HG03135 (cell line): ENCODE results near the gene TECPR2.
"Not testable (repeated sequence)": the region's sequence is repeated elsewhere in the genome, so short reads cannot be mapped to it uniquely, and the experiment has no call there.

Source experiments
- ATAC-seq: cut with Tn5 transposase; IDR thresholded peaks from one replicate; pipeline ENCODE4 v1.9.1; 2021; ENCODE audit warnings: mild to moderate bottlenecking, moderate library complexity; ENCODE audit not compliant: unreplicated experiment

TECPR2 gene

DNA sequence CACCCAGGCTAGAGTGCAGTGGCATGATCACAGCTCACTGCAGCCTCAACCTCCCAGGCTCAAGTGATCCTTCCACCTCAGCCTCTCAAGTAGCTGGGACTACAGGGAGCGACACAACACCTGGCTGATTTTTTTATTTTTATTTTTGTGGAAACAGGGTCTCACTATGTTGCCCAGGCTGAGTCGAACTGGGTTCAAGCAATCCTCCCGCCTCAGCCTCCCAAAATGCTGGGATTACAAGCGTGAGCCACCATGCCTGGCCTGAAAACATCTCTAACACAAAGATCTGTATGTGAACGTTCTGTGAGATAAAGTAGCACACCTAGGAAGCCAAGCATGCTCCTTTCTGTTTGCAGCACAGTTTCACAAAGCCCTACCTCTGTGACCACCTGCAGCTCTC, 157.0 kb downstream of the TECPR2 start:
- ATAC-seq = not testable (repeated sequence)

DNA sequence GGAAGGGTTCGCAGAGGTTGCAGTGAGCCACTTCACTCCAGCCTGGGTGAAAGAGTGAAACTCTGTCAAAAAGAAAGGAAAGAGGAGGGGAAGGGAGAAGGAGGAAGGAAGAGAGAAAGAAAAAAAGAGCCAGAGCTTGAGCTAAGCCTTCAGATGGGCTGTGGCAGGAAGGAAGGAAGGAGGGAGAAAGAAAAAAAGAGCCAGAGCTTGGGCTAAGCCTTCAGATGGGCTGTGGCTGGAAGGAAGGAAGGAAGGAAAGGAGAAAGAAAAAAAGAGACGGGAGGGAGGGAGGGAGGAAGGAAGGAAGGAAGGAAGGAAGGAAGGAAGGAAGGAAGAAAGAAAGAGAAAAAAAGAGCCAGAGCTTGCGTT, 160.4 kb downstream of the TECPR2 start:
- ATAC-seq = no peak

DNA sequence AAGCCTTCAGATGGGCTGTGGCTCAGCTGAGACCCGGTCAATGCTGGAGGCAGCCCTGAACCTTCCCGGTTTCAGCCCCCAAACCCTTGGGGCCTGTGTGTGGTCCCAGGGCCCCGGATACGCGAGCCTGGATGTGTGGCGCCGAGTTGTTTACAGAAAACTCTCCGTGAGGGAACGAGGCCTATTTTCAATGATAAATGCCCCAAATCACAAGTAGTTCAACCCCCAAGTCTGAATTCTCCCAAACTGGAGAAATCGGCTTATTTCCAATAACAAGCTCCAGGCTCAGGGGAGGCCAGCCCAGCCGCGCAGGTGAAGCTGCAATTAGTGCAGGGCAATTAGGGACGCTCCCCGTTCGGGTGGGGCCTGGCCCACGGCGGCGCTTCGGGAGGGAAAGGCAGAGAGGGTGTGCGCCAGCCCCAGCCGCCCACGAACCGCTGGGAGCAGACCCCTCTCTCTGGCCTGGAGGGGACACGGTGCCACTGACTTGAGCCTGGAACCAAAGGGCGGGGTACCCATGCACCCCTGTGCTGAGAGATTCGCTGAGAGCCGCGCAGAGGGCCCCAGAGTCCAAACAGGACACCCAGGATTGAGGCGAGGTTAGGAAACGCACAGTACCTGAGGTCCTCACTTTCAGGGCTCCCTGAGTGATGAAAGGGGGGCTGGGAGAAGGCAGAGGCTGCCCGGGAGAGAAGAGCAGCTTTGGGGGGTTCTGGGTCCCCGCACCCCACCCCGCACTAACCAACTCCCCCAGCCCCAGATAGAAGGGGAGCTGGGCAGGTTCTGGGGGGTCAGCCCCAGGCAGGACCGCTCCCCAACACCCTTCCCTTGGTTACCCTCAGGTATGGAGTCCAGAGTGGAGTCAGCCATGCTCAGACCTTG, 161.1 kb downstream of the TECPR2 start:
- ATAC-seq = peak; percentile 4

GRCh38 chr14:102524451-102525218, 161.9 kb downstream of the TECPR2 start:
- ATAC-seq = peak; percentile 96

DNA sequence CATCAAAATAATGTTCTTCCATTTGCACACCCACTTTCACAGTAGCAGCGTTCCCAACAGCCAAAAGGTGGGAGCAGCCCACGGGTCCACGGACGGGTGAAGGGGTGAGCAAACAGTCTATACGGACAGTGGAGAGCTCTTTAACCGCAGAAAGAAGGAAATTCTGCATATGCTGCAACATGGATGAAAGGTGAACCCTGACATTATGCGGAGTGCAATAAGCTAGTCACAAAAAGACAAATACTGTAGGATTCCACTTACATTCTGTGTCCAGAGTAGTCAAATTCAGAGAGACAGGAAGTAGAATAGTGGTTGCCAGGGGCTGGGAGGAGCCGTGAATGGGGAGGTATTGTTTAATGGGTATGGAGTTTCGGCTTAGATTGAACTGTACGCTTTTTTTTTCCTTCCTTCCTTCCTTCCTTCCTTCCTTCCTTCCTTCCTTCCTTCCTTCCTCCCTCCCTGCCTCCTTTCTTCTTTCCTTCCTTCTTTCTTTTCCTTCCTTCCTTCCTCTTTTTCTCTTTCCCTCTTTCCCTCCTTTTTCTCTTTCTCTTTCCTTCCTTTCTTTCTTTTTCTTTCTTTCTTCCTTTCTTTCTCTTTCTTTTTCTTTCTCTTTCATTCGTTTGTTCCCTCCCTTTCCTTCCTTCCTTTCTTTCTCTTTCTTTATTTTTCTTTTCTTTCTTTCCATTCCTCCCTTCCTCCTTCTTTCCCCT, 162.6 kb downstream of the TECPR2 start:
- ATAC-seq = no peak

DNA sequence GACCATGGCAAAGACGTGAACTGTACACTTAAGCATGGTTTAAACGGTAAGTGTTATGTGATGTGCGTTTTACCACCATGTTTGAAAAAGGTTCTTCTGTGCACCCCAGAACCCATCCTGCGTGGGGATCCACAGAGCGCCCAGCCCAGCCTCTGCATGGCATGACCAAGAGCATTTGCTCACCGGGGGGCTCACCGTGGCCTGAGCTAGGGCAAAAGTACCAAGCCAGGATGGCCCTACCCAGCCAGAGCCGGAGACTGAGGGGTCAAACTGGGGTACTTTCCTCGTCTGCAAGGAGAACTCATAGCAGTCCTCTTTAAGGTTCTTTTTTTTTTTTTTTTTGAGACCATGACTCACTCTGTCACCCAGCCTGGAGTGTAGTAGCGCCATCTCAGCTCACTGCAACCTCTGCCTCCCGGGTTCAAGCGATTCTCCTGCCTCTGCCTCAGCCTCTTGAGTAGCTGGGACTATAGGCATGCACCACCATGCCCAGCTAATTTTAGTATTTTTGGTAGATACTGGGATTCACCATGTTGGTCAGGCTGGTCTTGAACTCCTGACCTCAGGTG, 163.3 kb downstream of the TECPR2 start:
- ATAC-seq = no peak

GRCh38 chr14:102528431-102529170, 165.9 kb downstream of the TECPR2 start:
- ATAC-seq = no peak

GRCh38 chr14:102530828-102531478, 168.2 kb downstream of the TECPR2 start:
- ATAC-seq = no peak

DNA sequence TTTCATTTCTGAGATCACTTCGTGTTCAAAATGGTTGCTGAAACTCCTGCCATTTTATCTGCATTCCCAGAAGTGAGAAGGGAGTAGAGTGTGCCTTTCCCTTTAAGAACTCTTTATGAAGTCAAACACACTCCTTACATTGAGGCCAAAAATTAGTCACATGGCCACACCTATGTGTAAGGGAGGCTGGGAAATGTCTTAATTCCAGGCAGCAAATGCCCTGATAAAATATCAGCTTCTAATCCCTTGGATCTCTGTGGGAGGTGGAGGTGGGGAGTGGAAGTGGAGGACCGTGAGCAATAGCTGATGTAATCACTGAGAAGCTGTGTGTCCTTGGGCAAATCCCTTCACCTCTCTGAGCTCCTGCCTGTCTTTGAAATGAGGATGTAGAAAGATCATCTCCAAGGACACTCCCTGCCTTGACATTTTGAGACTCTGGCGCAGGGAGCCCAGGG, 169.5 kb downstream of the TECPR2 start:
- ATAC-seq = no peak

- ATAC-seq = no peak
Observed at GRCh38 chr14:102537981-102538601, 175.3 kb downstream of the TECPR2 start.

DNA sequence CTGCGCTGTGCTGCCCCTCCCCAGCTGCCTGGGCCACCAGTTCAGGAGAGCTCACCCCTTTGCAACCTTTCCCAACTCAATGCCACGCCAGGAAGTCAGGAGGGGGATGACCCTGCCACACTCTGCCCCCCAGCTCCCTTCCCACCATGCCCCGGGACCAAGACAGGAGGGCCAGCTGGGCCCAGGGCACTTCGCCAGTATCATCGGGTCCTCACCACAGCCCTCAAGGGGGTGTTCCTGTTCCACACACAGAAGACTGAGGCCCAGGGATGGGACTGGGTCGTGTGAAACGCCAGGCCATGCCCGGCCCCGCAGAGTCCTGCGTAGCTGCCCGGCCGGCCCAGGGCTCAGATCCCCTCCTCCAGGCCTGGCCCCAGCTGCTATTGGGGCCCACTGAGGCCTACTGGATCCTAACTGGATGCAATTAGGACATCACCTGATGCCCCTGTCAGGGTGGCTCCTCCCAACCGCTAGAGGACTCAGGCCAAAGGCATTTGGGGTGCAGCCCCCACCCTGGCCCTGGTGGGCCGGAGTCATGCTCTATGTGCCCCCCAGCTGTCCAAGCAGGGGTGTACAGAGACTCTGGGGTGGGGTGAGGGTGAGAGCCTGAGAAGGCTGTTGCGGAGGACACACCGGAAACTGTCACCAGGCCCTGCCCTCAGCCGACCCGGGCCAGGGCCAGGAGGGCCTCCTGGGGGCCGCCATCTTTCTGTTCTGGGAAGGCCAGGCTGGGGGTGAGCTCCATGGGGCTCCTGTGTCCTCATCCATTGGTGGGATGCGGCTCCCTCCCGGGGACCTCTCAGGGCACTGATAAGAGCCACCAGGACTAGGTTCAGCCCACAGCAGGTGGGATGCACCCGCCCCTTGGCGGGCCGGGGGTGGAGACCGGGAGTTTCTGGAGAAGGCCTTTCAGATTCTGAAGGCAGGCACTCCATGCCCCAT, 176.1 kb downstream of the TECPR2 start:
- ATAC-seq = no peak

DNA sequence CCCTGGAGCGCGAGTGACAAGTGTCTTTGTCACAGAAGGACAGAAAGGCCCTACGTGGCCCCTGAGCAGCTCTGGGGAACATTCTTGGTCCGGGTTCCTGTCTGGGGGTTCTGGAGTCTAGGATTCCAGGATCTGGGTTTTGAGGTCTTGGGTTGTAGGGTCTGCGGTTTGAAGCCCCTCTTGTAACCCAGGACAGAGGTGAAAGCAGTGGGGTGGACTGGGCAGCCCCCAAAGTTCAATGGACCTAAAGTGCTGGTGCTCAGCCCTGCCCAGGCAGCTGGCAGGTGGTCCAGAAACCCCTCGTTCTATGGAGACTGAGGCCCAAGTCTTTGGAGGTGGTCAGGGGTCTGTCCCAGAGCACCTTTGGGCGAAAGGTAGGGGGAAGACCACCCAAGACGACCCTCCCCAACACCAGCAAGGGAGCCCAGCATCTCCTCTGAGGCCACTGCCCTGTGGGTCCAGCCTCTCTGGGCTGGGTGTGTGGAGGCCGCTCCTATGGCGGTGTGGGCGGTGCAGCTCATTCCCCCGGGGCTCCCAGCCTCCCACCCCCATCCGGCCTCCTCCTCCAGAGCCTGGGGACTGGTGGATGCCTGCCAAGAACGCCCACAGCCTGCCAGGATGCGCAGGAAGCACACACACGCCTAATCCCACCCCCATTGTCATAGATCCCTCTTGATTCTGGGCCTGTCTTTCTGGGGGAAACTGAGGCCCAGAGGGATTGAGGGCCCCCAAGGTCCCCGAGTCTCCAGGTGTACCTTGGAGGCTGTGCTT, 177.0 kb downstream of the TECPR2 start:
- ATAC-seq = no peak

GRCh38 chr14:102540315-102541028, 177.7 kb downstream of the TECPR2 start:
- ATAC-seq = no peak

DNA sequence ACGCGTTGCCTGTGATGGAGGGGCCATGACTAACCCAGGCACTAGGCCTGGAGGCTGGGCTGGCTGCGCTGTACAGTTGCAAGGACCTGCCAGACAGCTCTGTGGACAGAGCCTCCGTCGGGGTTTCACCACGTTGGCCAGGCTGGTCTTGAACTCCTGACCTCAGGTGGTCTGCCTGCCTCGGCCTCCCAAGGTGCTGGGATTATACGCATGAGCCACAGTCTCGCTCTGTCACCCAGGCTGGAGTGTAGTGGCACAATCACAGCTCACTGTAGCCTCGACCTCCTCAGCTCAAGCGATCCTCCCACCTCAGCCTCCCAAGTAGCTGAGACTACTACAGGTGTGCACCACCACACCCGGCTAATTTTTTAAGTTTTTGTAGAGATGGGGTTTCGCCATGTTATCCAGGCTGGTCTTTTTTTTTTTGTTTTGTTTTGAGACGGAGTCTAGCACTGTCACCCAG, 178.3 kb downstream of the TECPR2 start:
- not testable (repeated sequence) for ATAC-seq

- no peak for ATAC-seq
Observed at GRCh38 chr14:102541771-102542170, 179.0 kb downstream of the TECPR2 start.

DNA sequence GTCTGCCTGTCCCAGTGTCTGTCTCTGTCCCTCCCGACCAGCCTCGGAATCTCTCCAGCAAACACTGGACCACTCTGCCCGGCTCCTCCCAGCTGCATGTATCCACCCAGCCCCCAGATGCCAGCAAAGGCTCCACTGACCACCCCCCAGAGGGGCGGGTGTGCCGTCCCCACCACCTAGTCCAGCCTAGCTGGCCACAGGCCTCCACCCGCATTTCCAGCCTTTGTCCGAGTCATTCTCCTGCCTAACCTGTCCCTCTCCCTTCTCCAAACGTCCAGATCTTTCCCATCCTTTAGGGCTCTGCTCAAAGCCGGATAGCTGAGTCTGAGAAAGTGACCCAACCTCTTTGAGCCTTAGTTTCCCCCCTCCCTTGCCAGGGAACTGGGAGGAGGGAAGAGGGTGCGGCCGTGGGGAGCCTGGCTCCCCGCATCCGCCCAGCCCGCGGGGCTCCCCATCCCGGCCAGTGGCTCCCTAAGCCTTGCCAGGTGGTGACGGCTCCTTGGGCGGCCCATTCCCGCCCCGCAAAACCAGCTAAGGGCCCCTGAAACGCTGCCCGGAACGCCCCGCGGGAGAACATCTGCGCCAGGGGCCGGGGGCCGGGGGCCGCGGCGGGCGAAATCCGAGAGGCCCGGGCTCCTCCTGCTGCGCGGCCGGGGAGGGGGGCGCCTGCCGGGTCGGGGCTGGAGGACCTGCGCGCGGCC, 181.5 kb downstream of the TECPR2 start:
- no peak for ATAC-seq
